ENCODE data around the gene OR13G1. TPM values are rescaled to one million over a fixed set of nuclear protein-coding genes. Genes with fewer than 3 reads are reported as not detected.

The OR13G1 gene
- total RNA-seq, 2 donors from 2014 or later: not detected

DNA sequence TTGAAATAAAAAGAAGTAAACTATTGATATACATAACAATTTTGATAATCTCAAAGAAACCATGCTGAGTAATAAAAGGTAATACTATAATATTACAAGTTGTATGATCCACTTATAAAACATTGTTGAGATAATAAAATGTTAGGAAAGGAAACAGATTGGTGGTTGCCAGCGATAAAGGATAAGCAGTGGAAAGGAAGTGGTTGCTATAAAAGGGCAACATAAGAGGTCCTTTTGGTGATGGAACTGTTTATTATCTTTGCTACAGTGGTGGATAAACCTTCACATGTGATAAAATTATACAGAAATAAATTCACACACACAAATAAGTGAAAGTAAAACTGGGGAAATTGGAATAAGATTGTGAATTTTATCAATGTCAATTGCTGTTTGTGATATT lies 21.8 kb upstream of the OR13G1 start:
- Histone ChIP-seq H3K4me1 (no peaks in the 10 kb centered on the region), H3K9me3 (no peaks in the 10 kb centered on the region), H3K36me3 (replicated peaks in 1 of 2; ENCODE audit: insufficient read depth in 1 of 2, low read depth in 2 of 2) (no peaks in the 10 kb centered on the region), H3K27me3 (no peaks in the 10 kb centered on the region), H3K4me3 (no peak overlapping the region), H3K27ac (no peak overlapping the region)
- intact Hi-C loops (cut with DNase I): no loop called here
- ATAC-seq (no peak), DNase-seq (no peak)
- no peak for TF ChIP-seq POLR2A (IDR thresholded peaks at IDR 0.05)
- TF ChIP-seq, protein P1, sequence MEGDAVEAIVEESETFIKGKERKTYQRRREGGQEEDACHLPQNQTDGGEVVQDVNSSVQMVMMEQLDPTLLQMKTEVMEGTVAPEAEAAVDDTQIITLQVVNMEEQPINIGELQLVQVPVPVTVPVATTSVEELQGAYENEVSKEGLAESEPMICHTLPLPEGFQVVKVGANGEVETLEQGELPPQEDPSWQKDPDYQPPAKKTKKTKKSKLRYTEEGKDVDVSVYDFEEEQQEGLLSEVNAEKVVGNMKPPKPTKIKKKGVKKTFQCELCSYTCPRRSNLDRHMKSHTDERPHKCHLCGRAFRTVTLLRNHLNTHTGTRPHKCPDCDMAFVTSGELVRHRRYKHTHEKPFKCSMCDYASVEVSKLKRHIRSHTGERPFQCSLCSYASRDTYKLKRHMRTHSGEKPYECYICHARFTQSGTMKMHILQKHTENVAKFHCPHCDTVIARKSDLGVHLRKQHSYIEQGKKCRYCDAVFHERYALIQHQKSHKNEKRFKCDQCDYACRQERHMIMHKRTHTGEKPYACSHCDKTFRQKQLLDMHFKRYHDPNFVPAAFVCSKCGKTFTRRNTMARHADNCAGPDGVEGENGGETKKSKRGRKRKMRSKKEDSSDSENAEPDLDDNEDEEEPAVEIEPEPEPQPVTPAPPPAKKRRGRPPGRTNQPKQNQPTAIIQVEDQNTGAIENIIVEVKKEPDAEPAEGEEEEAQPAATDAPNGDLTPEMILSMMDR (IDR thresholded peaks at IDR 0.05): no peak
- WGBS, 2 donors: 70 to 79% methylated on average over 1 of the region's 1 CpG

DNA sequence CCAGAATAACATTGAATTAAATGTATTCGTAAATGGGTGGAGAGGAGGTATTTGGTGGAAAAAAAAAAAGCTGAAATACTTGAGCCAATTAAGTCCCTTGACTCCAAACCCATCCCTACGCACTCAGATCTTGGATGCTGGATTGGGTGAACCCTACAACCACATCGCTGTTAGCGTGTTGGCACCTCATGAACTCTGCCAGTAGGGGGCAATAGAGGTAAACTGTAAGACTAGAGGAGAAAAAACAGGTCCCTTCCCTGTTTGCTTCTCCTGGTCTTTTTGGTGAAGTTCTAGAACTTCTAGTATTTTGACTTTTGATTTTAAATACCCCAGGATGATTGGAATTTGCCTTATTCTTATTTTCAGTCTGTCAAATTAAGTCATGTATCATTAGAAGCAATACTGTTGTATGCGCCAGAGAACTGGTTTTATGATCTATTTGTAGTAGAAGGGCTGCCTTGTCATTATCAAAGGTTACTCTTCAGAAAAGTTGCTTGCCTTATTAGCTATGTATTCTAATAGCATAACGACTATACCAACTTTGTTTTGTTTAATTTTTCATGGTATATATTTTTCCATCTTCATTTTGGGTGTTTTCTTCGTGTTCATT lies 1.9 kb upstream of the OR13G1 start:
- Histone ChIP-seq H3K9me3 (no peaks in the 10 kb centered on the region), H3K27me3 (no peaks in the 10 kb centered on the region), H3K4me1 (no peaks in the 10 kb centered on the region), H3K4me3 (no peak overlapping the region), H3K27ac (no peak overlapping the region), H3K36me3 (replicated peaks in 1 of 2; ENCODE audit: insufficient read depth in 1 of 2, low read depth in 2 of 2) (no peaks in the 10 kb centered on the region)
- 25 to 29% methylated on average over 7 of the region's 7 CpGs for WGBS, 2 donors
- ATAC-seq (peak; percentile 48), DNase-seq (peak; percentile 31 to 46 (median 38))
- TF ChIP-seq, protein P1 (IDR thresholded peaks at IDR 0.05): peak; percentile 10 to 50 (median 41)
- TF ChIP-seq POLR2A (IDR thresholded peaks at IDR 0.05): no peak
- intact Hi-C loops (cut with DNase I): no loop called here

DNA sequence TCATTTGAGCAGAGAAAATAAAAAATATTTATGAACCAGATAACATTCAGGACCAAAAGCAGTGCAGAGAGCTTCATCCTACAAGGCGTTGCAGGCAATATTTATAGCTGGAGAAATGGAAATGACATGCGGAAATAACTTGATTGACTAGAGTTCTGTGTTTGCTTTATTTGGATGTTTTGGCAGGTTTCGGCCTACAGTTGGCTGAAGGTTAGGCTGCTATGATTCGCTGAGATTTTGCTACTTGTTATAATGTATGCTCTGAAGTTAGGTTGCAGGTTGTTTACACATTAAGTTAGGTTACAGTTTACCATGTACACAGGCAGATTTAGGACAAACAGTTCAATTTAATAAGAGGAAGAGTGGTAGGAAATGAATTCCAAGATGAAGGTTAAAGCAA lies 632 bp upstream of the OR13G1 start:
- Histone ChIP-seq H3K9me3 (no peaks in the 10 kb centered on the region), H3K4me3 (no peak overlapping the region), H3K36me3 (replicated peaks in 1 of 2; ENCODE audit: insufficient read depth in 1 of 2, low read depth in 2 of 2) (no peaks in the 10 kb centered on the region), H3K27ac (no peak overlapping the region), H3K4me1 (no peaks in the 10 kb centered on the region), H3K27me3 (no peaks in the 10 kb centered on the region)
- DNase-seq (no peak), ATAC-seq (no peak)
- 62 to 80% methylated on average over 4 of the region's 4 CpGs for WGBS, 2 donors
- intact Hi-C loops (cut with DNase I): no loop called here
- TF ChIP-seq POLR2A (IDR thresholded peaks at IDR 0.05): no peak
- TF ChIP-seq, protein P1 (IDR thresholded peaks at IDR 0.05): no peak

DNA sequence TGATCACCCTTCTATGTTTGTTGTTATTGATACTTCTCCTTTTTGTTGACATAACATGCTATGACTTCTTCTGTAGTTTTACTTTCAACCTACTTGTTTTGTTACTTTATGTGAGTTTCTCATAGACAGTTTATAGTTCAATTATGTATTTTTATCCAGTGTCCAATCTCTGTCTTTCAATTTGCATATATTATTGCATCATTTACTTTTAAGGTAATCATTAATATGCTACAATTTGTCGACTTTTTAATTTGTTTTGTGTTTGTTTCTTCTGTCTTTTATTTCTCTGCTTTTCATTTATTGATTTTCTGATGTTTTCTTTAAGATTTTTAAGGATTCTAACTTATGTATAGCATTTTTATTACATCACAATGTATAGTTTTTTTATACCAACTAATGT lies 10.3 kb downstream of the OR13G1 start:
- intact Hi-C loops (cut with DNase I): no loop called here
- ATAC-seq (no peak), DNase-seq (no peak)
- Histone ChIP-seq H3K4me1 (no peaks in the 10 kb centered on the region), H3K27ac (no peak overlapping the region), H3K9me3 (no peaks in the 10 kb centered on the region), H3K36me3 (replicated peaks in 1 of 2; ENCODE audit: insufficient read depth in 1 of 2, low read depth in 2 of 2) (no peaks in the 10 kb centered on the region), H3K27me3 (no peaks in the 10 kb centered on the region), H3K4me3 (no peak overlapping the region)
- 27 to 44% methylated on average over 1 of the region's 1 CpG for WGBS, 2 donors
- TF ChIP-seq, protein P1 (IDR thresholded peaks at IDR 0.05): no peak
- no peak for TF ChIP-seq POLR2A (IDR thresholded peaks at IDR 0.05)

DNA sequence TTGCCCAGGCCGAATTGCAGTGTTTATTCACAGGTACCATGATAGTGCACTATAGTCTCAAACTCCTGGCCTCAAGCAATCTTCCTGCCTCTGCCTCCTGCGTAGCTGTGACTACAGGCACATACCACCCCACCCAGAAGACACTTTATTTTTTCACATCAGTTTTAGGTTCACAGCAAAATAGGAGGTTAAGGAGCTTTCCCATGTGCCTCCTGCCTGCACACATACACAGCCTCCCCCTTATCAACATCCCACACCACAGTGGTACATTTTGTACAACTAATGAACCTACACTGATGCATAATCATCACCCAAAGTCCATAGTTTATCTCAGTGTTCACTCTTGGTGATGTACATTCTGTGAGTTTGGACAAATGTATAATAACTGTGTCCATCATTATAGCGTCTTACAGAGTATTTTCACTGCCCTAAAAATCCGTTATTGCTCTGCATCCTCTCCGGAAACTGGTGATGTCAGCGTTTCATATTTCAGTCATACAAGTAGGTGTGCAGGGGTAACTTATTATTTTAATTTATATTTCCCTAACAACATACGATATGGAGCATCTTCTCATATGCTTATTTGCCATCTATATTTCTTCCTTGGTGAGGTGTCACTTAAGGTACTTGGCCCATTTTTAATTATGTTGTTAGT lies 23.2 kb downstream of the OR13G1 start:
- ATAC-seq (no peak), DNase-seq (no peak)
- no peaks in the 10 kb centered on the region for H3K36me3 ChIP-seq (replicated peaks in 1 of 2; ENCODE audit: insufficient read depth in 1 of 2, low read depth in 2 of 2)
- H3K4me3 ChIP-seq: no peak overlapping the region
- H3K4me1 ChIP-seq: no peaks in the 10 kb centered on the region
- 67 to 69% methylated on average over 7 of the region's 7 CpGs for WGBS, 2 donors
- TF ChIP-seq, protein P1 (IDR thresholded peaks at IDR 0.05): no peak
- TF ChIP-seq POLR2A (IDR thresholded peaks at IDR 0.05): no peak
- H3K9me3 ChIP-seq: no peaks in the 10 kb centered on the region
- H3K27me3 ChIP-seq: no peaks in the 10 kb centered on the region
- intact Hi-C loops (cut with DNase I): no loop called here
- no peak overlapping the region for H3K27ac ChIP-seq
